KMS-11 (cell line): ENCODE measurements around the gene VAT1L.

ENCODE experiments used
- H2AFZ ChIP-seq: fragments of 200-600 bp; sonication (generic); 2 replicates; pipeline ENCODE4 v1.6.1; 2016; ENCODE audit warnings: antibody characterized with exemption, mixed run types, low read depth
- H3K27ac ChIP-seq: fragments of 200-600 bp; sonication (generic); 2 replicates; pipeline ENCODE4 v1.6.1; 2016; ENCODE audit warnings: mild to moderate bottlenecking, mixed run types
- H3K27me3 ChIP-seq: fragments of 200-600 bp; sonication (generic); 2 replicates; pipeline ENCODE4 v1.6.1; 2017; ENCODE audit warnings: mild to moderate bottlenecking, low read depth, mixed run types, moderate library complexity; ENCODE audit not compliant: insufficient read depth
- H3K36me3 ChIP-seq: fragments of 200-600 bp; sonication (generic); 2 replicates; pipeline ENCODE4 v1.6.1; 2017; ENCODE audit warnings: mild to moderate bottlenecking, mixed run types; ENCODE audit not compliant: insufficient read depth
- H3K4me1 ChIP-seq: fragments of 200-600 bp; sonication (generic); 2 replicates; pipeline ENCODE4 v1.6.1; 2016; ENCODE audit warnings: mild to moderate bottlenecking, low read depth, mixed run types; ENCODE audit not compliant: poor library complexity, severe bottlenecking
- H3K4me2 ChIP-seq: fragments of 200-600 bp; sonication (generic); 2 replicates; pipeline ENCODE4 v1.7.0; 2016; ENCODE audit warnings: mild to moderate bottlenecking, mixed run types
- H3K4me3 ChIP-seq: fragments of 200-600 bp; sonication (generic); IDR thresholded peaks from 2 replicates; pipeline ENCODE4 v1.6.1; 2017; ENCODE audit warnings: low read depth, low read length, mixed read lengths; ENCODE audit not compliant: insufficient read depth
- H3K79me2 ChIP-seq: fragments of 200-600 bp; sonication (generic); 2 replicates; pipeline ENCODE4 v1.6.1; 2016; ENCODE audit warnings: low read depth, mixed run types; ENCODE audit not compliant: insufficient read depth
- H3K9ac ChIP-seq: fragments of 200-600 bp; sonication (generic); 2 replicates; pipeline ENCODE4 v1.6.1; 2016; ENCODE audit warnings: mild to moderate bottlenecking, mixed run types
- H4K20me1 ChIP-seq: fragments of 200-600 bp; sonication (generic); 2 replicates; pipeline ENCODE4 v1.6.1; 2016; ENCODE audit warnings: mild to moderate bottlenecking, mixed run types; ENCODE audit not compliant: insufficient read depth
- CTCF ChIP-seq: fragments of 200-600 bp; sonication (generic); conservative IDR thresholded peaks from 2 replicates; pipeline ENCODE4 v1.6.1; 2017; ENCODE audit warnings: low read depth, mild to moderate bottlenecking, antibody characterized with exemption, low read length, moderate library complexity, mixed read lengths

The VAT1L gene

GRCh38 chr16:77925531-77925930, 137.2 kb downstream of the VAT1L start:
- H3K27ac ChIP-seq: no peak overlapping the region
- H3K36me3 ChIP-seq: no peaks in the 10 kb centered on the region
- H3K4me1 ChIP-seq: no peaks in the 10 kb centered on the region
- H3K4me3 ChIP-seq: no peak overlapping the region
- no peaks in the 10 kb centered on the region for H3K27me3 ChIP-seq
- H3K4me2 ChIP-seq: no peak overlapping the region
- TF ChIP-seq CTCF: no peak
- H4K20me1 ChIP-seq: no peaks in the 10 kb centered on the region
- no peak overlapping the region for H3K9ac ChIP-seq
- no peak overlapping the region for H2AFZ ChIP-seq
- H3K79me2 ChIP-seq: no peaks in the 10 kb centered on the region

DNA sequence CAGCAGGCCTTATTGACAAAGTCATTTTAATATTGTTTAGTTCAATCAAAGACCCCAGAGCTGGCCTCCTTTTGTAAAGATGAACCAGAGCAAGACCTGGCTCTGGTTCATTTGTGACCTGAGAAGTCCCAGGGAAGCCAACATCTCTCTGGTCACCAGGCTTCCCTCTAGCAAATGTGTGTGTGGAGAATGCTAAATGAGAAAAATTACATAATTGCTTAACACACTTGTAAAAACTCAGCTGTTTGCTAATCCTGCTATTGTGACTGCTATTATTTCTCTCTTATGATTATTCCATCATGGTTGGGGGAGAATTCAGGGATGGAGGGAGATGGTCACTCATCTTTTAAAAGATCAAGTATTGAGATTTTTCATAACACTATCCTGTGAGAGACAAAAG, 139.7 kb downstream of the VAT1L start:
- Histone ChIP-seq H3K27me3 (no peaks in the 10 kb centered on the region), H4K20me1 (no peaks in the 10 kb centered on the region), H3K79me2 (no peaks in the 10 kb centered on the region), H3K9ac (no peak overlapping the region), H3K4me3 (no peak overlapping the region), H2AFZ (no peak overlapping the region), H3K4me2 (no peak overlapping the region), H3K36me3 (no peaks in the 10 kb centered on the region), H3K4me1 (no peaks in the 10 kb centered on the region), H3K27ac (no peak overlapping the region)
- no peak for TF ChIP-seq CTCF

DNA sequence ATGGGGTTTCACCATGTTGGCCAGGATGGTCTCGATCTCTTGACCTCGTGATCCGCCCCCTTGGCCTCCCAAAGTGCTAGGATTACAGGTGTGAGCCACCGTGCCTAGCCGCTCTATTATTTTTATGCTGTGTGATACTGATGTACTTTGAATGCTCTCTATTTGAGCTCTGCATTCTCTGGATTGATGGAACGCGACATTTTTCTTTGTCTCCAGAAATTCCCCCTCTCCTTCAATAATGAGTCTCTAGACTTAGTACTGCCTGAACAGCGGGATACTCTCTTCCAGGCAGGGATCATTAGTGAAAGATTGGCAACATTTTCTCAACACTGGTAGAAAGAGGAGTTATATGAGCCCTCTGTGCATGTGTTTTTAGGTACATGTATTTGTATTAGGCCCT, 140.6 kb downstream of the VAT1L start:
- Histone ChIP-seq H4K20me1 (no peaks in the 10 kb centered on the region), H3K27me3 (no peaks in the 10 kb centered on the region), H3K9ac (no peak overlapping the region), H3K36me3 (no peaks in the 10 kb centered on the region), H2AFZ (no peak overlapping the region), H3K27ac (no peak overlapping the region), H3K79me2 (no peaks in the 10 kb centered on the region), H3K4me2 (no peak overlapping the region), H3K4me1 (no peaks in the 10 kb centered on the region), H3K4me3 (no peak overlapping the region)
- TF ChIP-seq CTCF: no peak

DNA sequence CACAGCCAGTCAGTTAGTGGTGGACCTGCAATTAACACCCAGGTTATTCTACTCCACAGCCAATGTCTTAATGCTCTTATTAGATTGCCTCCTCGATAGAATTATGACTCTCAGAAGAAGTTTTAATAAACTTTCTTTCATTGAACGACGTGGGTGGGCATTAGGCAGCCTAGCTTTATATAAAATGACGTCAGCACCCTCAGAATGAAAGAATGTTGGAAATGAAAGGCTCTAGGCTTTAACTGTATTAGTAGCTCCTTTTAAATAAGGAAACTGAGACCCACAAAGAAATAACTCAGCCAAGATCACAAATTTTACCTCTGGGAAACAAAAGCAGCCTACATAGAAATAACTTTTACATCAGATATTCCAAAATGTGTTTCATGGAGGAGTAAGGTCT, 142.7 kb downstream of the VAT1L start:
- Histone ChIP-seq H3K36me3 (no peaks in the 10 kb centered on the region), H3K4me2 (no peak overlapping the region), H3K4me1 (no peaks in the 10 kb centered on the region), H3K27me3 (no peaks in the 10 kb centered on the region), H3K79me2 (no peaks in the 10 kb centered on the region), H3K9ac (no peak overlapping the region), H4K20me1 (no peaks in the 10 kb centered on the region), H2AFZ (no peak overlapping the region), H3K27ac (no peak overlapping the region), H3K4me3 (no peak overlapping the region)
- TF ChIP-seq CTCF: no peak
